B cell (primary cell): Measurements from ENCODE around the gene NME9.
"Not testable (repeated sequence)": the region's sequence is repeated elsewhere in the genome, so short reads cannot be mapped to it uniquely, and the experiment has no call there.

Experiments
- CTCF ChIP-seq: fragments of 200-600 bp; IDR thresholded peaks from one replicate; pipeline ENCODE4 v1.8.0; 2022; ENCODE audit warnings: antibody characterized with exemption, mild to moderate bottlenecking
- EZH2 ChIP-seq: IDR thresholded peaks from 2 replicates; pipeline ENCODE4 v1.6.1; 2012; ENCODE audit warnings: borderline replicate concordance, low read depth, mild to moderate bottlenecking, moderate library complexity, low read length; ENCODE audit not compliant: insufficient read depth, poor library complexity, severe bottlenecking

- not testable (repeated sequence) for TF ChIP-seq CTCF, EZH2
These were observed 47.6 kb upstream of the NME9 start for GRCh38 chr3:138377212-138377611.
